HG03354 (cell line): ENCODE results near the gene XIAP.
A peak's percentile ranks its signal among the peaks of the same experiment; 100 is the strongest.

Source experiments
- ATAC-seq: cut with Tn5 transposase; IDR thresholded peaks from one replicate; pipeline ENCODE4 v1.9.1; 2021; ENCODE audit warnings: mild to moderate bottlenecking; ENCODE audit not compliant: unreplicated experiment, poor library complexity, severe bottlenecking

Gene XIAP

DNA sequence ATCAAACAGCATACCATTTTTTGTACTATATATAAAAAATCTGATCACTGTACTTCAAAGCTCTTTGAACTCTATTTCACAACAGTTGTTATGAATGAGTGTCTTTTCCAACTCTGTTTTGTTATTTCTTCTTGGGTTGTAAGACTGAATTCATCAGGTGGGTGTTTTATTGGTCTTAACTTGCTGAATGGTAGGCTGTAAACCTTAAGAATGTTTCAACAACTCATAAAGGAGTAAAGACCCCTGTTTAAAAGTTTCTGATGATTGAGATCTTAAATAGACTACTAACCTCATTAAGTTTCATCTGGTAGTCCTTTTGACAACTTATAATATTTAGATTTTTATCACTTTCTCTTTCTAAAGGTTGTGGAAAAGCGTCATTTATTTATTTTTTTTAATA lies 83.2 kb downstream of the XIAP start:
- no peak for ATAC-seq

DNA sequence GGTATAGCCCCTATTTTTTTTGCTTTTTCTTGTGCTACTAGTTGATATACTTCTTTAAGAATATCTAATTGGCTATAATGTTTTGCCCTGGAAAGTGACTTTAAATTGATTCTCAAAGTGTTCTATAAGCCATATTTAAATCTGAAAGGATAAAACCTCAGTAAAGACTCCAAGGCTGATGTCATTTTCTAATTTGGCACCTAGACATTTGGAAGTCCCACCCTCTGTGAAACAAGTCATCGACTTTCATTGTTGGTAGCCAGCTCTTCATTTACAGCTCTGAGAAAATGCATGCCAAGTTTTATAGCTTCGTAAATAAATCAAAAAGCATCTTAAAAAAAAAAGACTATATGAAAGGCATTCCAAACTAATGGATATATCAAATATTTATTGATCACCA lies 83.6 kb downstream of the XIAP start:
- no peak for ATAC-seq

DNA sequence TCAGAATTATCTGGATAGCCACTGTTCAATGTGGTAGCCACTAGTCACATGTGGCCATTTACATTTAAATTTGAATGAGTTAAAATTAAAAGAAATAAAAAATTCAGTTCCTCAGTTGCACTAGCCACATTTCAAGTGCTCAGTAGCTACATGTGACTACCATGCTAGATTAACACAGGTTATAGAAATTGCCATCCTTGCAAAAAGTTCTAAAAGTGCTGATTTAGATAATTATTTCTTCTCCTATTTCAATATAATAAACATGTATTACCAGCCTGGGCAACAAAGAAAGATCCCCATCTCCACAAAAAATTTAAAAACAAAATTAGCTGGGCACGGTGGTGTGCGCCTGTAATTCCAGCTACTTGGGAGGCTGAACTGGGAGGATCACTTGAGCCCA lies 90.0 kb downstream of the XIAP start:
- no peak for ATAC-seq

DNA sequence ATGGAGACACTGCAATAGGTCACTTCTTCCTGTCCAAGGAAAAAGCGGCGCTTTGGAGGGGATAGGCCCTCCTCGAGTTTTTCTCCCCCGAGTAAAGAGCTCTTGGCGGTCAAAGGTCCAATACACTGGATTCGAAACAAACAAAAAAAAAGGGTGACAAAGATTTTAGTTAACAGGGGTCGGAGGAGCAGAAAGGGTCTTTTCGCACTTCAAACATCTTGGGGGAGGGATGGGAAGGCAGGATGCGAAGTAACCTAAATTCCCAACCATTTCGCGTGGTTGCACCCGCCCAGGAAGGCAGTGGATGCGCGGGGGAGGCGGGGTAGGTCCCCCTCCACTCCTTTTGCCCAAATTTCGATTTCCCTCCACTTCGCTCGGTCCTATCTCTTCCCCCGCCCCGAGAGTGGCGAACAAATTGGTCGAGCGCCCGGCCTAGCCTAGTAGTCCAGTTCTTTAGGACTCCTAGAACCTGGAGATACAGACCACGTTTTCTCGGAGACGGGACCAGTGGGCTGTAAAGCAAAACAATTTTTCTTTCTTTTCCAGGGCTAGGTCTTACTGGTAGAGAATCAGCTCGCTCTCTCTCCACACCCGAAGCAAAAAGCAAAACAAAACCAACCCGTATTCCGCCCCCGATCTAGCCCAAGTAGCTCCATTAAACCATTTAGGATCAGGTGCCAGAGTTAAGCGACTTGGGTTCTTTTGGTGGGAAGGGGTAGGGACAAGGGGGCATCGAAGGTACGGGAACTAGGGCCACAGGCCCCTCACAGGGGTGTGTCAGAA lies 99.6 kb downstream of the XIAP start:
- no peak for ATAC-seq

DNA sequence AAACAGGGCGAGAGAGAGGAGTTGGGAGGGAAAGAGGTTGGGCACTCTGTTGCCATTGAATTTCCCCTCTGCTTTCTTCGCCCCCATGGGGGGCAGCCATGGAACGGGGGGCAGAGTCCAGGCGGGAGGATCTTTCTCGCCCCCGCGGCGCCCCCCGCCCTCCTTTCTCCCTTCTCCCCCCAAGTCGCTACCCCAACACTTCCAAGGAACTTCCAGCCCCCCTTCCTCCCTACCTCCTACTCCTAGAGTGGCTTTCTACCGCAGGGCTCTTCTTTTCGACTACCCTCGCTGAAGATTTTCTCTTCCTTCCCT lies 101.1 kb downstream of the XIAP start:
- ATAC-seq: no peak

DNA sequence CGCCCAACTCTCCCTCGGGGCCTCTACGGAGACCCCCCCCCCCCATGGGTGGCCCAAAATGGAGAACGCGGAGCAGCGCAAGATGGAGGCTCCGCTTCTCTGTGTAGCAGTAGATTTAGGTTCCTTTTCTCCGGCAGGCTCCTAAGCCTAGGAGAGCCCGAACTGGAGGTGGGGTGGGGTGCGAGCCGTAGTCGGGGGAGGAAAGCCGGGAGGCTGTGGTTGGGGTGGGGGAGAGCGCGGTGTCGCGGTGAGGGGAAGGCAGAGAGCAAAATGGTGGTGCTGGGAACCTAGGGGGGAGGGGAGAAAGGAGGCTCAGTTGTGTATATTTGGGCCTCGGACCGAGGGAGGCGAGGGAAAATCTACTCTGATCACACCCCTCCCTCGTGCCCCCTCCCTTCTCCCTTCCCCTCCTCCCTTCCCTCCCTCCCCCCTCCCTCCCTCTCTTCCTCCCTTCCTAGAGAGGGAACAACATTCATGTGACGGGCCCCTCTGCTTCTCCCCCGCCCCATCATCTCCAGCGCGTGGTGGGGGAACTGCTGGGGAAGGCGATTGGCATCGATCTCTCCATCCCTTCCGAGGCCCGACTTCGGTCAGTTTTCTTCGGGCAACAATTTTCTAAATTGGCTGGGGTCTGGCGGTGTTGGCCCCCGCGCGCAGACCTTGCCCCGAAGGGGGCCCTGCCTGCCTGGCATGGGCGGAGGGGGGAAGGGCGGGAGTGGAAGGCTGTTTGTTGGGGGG lies 101.6 kb downstream of the XIAP start, which contains the start of gene STAG2:
Gene STAG2 (plus strand): TSS at position 439 of the 738 bp plus-strand sequence. CDS start 60,922 bp downstream, outside the sequence.
- ATAC-seq: no peak

DNA sequence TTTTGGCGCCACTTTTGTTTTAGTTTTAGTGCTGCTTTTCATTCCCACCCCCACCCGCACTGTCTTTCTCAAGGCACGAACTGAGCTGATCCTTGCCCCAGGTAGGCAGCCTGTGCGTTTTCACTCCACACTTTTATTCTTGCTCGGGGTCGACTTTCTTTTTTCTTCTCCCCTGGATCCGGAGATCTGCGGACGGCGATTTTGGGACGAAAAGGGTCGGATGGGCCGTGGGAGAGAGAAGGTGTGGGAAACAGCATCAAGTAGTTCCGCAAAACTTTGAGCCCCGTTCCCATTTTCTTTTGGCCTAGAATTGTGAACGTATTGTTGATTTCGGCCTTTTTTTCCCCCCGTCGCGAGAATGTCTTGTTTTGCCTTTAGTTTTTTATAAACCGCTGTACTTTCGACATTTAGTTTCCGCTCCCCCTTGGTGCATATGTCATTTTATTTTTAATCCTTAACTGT lies 102.2 kb downstream of the XIAP start:
- ATAC-seq: no peak

DNA sequence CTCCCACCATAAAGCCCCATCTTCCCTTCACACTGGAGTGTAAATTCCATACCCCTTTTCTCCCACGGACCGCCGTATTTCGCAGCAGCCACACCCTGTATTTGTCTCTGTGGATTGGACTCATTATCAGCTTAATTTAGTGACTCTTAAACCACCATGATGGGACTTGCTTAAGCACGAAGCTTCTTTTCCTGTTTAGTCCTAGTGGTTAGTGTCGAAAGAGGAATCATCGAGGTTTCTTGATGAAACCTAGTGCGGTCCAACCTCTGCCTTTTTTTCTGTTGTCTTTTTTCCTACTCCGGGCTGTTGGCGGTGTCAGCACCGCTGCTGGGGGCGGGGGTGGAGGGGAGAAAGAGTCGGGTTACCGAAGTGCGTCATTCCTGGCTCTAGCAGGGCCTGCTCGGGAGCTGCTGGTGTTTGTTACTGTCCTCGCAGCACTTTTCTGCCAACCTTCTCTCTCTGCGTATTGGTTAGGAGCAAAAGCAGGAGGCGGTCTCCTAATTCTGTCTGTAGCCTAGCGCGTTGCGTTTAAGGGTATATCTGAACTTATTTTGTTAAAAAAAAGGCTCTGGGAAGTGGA lies 103.0 kb downstream of the XIAP start:
- peak; percentile 56 for ATAC-seq
